Measurements from ENCODE around the gene FBXL13. TPM values are rescaled to one million over a fixed set of nuclear protein-coding genes. Genes with fewer than 3 reads are reported as not detected.

Gene FBXL13
- total RNA-seq, 1 experiment from 2014 or later: 0.43 TPM

- Histone ChIP-seq H3K4me1 (no peaks in the 10 kb centered on the region), H3K4me3 (ENCODE audit: low read depth, low read length) (no peak overlapping the region), H3K36me3 (ENCODE audit: control insufficient read depth, insufficient read depth, low read length) (no peaks in the 10 kb centered on the region), H3K27me3 (replicated peaks; ENCODE audit: control insufficient read depth, insufficient read depth, low read length) (no peaks in the 10 kb centered on the region), H3K9me3 (no peaks in the 10 kb centered on the region)
- ChIA-PET CTCF (no interaction called here), POLR2A (no interaction called here)
- intact Hi-C loops (cut with micrococcal nuclease; ENCODE audit: unreplicated experiment): no loop called here
- DNase-seq: no peak
- no peaks in the 10 kb centered on the region for H3K27me3 Mint-ChIP-seq (ENCODE audit: insufficient read depth, unreplicated experiment)
- no peaks in the 10 kb centered on the region for H3K9me3 Mint-ChIP-seq (ENCODE audit: unreplicated experiment)
- H3K4me1 Mint-ChIP-seq (ENCODE audit: low read depth, unreplicated experiment): no peaks in the 10 kb centered on the region
- H3K27ac Mint-ChIP-seq (ENCODE audit: unreplicated experiment): no peak overlapping the region
- H3K4me3 Mint-ChIP-seq (ENCODE audit: unreplicated experiment): no peak overlapping the region
- H3K36me3 Mint-ChIP-seq (ENCODE audit: insufficient read depth, unreplicated experiment): no peaks in the 10 kb centered on the region
- TF ChIP-seq CTCF (IDR thresholded peaks at IDR 0.05; ENCODE audit: insufficient read depth in 1 of 2, low read depth in 1 of 2, low read length in 1 of 2, severe bottlenecking in 1 of 2, unreplicated experiment in 1 of 2): no peak
- no TSS peak for BruUV-seq (replicated peaks)
These were observed 178.0 kb downstream of the FBXL13 start for GRCh38 chr7:102896585-102896984.

GRCh38 chr7:102895602-102896001, 179.0 kb downstream of the FBXL13 start:
- H3K4me1 ChIP-seq: no peaks in the 10 kb centered on the region
- Mint-ChIP-seq H3K9me3 (ENCODE audit: unreplicated experiment) (no peaks in the 10 kb centered on the region), H3K4me1 (ENCODE audit: low read depth, unreplicated experiment) (no peaks in the 10 kb centered on the region), H3K27me3 (ENCODE audit: insufficient read depth, unreplicated experiment) (no peaks in the 10 kb centered on the region), H3K27ac (ENCODE audit: unreplicated experiment) (no peak overlapping the region), H3K36me3 (ENCODE audit: insufficient read depth, unreplicated experiment) (no peaks in the 10 kb centered on the region), H3K4me3 (ENCODE audit: unreplicated experiment) (no peak overlapping the region)
- intact Hi-C loops (cut with micrococcal nuclease; ENCODE audit: unreplicated experiment): no loop called here
- CTCF ChIA-PET: no interaction called here
- TF ChIP-seq CTCF (IDR thresholded peaks at IDR 0.05; ENCODE audit: insufficient read depth in 1 of 2, low read depth in 1 of 2, low read length in 1 of 2, severe bottlenecking in 1 of 2, unreplicated experiment in 1 of 2): no peak
- H3K9me3 ChIP-seq: no peaks in the 10 kb centered on the region
- no peak for DNase-seq
- BruUV-seq (replicated peaks): no TSS peak
- H3K27me3 ChIP-seq (replicated peaks; ENCODE audit: control insufficient read depth, insufficient read depth, low read length): no peaks in the 10 kb centered on the region
- POLR2A ChIA-PET: no interaction called here
- no peak overlapping the region for H3K4me3 ChIP-seq (ENCODE audit: low read depth, low read length)
- no peaks in the 10 kb centered on the region for H3K36me3 ChIP-seq (ENCODE audit: control insufficient read depth, insufficient read depth, low read length)

- TF ChIP-seq CTCF (IDR thresholded peaks at IDR 0.05; ENCODE audit: insufficient read depth in 1 of 2, low read depth in 1 of 2, low read length in 1 of 2, severe bottlenecking in 1 of 2, unreplicated experiment in 1 of 2): no peak
- CTCF ChIA-PET: no interaction called here
- Histone ChIP-seq H3K36me3 (ENCODE audit: control insufficient read depth, insufficient read depth, low read length) (no peaks in the 10 kb centered on the region), H3K9me3 (no peaks in the 10 kb centered on the region), H3K4me3 (ENCODE audit: low read depth, low read length) (no peak overlapping the region), H3K27me3 (replicated peaks; ENCODE audit: control insufficient read depth, insufficient read depth, low read length) (no peaks in the 10 kb centered on the region), H3K4me1 (peaks cover 14% of the 10 kb centered on the region)
- POLR2A ChIA-PET: no interaction called here
- Mint-ChIP-seq H3K9me3 (ENCODE audit: unreplicated experiment) (no peaks in the 10 kb centered on the region), H3K27me3 (ENCODE audit: insufficient read depth, unreplicated experiment) (no peaks in the 10 kb centered on the region), H3K27ac (ENCODE audit: unreplicated experiment) (no peak overlapping the region), H3K36me3 (ENCODE audit: insufficient read depth, unreplicated experiment) (no peaks in the 10 kb centered on the region), H3K4me1 (ENCODE audit: low read depth, unreplicated experiment) (peaks cover 10% of the 10 kb centered on the region), H3K4me3 (ENCODE audit: unreplicated experiment) (no peak overlapping the region)
- no peak for DNase-seq
- intact Hi-C loops (cut with micrococcal nuclease; ENCODE audit: unreplicated experiment): no loop called here
- no TSS peak for BruUV-seq (replicated peaks)
These were observed 181.8 kb downstream of the FBXL13 start for GRCh38 chr7:102892631-102893278.

All from Caco-2 (cell line).